GM13977 (cell line): Measurements from ENCODE around the gene ELF5.

ENCODE experiments used
- DNase-seq: peaks from one replicate; pipeline ENCODE4 v3.0.0; 2012; ENCODE audit warnings: low spot score
- CTCF ChIP-seq: IDR thresholded peaks from 2 replicates; pipeline ENCODE4 v1.5.1; 2012; ENCODE audit warnings: mild to moderate bottlenecking, control low read depth; ENCODE audit not compliant: insufficient read depth; ENCODE audit errors: extremely low read depth, missing control alignments
- in situ Hi-C: fragments of 300-500 bp; cut with MboI; formaldehyde crosslinking; loops from one replicate; pipeline ENCODE4 v1.12.0; 2022; ENCODE audit warnings: low sequenced_read_pairs, low pct_unique_long_range_greater_than_20kb, mixed read lengths, inconsistent platforms; ENCODE audit not compliant: unreplicated experiment

ELF5 gene

GRCh38 chr11:34536056-34536455 is 22.5 kb upstream of the ELF5 start:
- no peak for DNase-seq
- TF ChIP-seq CTCF = no peak
- in situ Hi-C loops = no loop called here

GRCh38 chr11:34534826-34535225 is 21.2 kb upstream of the ELF5 start:
- in situ Hi-C loops = no loop called here
- no peak for DNase-seq
- TF ChIP-seq CTCF = no peak

GRCh38 chr11:34531663-34532062 is 18.1 kb upstream of the ELF5 start:
- no peak for TF ChIP-seq CTCF
- in situ Hi-C loops = no loop called here
- no peak for DNase-seq

GRCh38 chr11:34530545-34531234 is 17.1 kb upstream of the ELF5 start:
- in situ Hi-C loops = no loop called here
- no peak for DNase-seq
- no peak for TF ChIP-seq CTCF

GRCh38 chr11:34529643-34530042 is 16.0 kb upstream of the ELF5 start:
- TF ChIP-seq CTCF = no peak
- in situ Hi-C loops = no loop called here

GRCh38 chr11:34528072-34528471 is 14.5 kb upstream of the ELF5 start:
- DNase-seq = no peak
- in situ Hi-C loops = no loop called here
- no peak for TF ChIP-seq CTCF

More at GRCh38 chr11:34529643-34530042, 16.0 kb upstream of the ELF5 start:
- DNase-seq = no peak
